CD4-positive, alpha-beta T cell treated with Interleukin-17A for 1 hour (primary cell): ENCODE measurements around the gene HIPK4.
"Not testable (repeated sequence)": the region's sequence is repeated elsewhere in the genome, so short reads cannot be mapped to it uniquely, and the experiment has no call there.

Experiments
- DNase-seq: peaks from one replicate; pipeline ENCODE4 v3.0.0-alpha.2; 2020

HIPK4 gene

GRCh38 chr19:40389404-40390083, 437 bp downstream of the HIPK4 start:
- DNase-seq = no peak

DNA sequence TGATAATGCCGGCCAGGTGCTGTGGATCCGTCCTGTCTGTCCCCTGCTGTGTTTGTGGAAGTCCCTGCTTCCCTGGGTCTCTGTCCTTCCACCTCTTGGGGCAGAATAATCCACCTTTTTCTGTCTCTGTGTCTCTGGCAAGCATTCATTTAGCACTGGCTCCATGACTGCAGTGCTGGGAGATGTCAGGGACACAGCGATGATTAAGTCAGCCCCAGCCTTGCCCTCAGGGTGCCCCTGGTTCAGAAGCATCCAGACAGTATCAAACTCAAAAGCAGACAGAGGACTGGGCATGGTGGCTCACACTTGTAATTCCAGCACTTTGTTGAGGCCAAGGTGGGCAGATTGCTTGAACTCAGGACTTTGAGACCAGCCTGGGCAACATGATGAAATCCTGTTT, 1.5 kb downstream of the HIPK4 start:
- no peak for DNase-seq

DNA sequence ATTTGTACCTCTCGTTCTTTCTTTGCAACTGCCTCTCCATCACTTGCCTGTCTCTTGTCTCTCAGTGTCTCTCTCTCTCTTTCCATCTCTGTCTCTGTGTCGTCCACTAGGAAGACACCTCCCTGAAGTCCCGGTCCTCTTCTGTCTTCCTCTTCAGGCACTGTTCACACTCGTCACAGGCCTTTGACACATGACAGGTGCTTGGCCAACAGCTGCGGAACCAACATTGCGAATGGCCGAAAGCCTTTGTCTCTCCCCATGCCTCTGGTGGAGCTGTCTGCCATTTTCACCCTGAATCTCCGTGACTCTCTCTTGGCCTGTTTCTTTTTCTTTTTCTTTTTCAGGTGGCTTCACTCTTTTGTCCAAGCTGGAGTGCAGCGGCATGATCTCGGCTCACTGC, 2.8 kb downstream of the HIPK4 start:
- no peak for DNase-seq

- no peak for DNase-seq
Measured at GRCh38 chr19:40383668-40384248, 6.2 kb downstream of the HIPK4 start.

DNA sequence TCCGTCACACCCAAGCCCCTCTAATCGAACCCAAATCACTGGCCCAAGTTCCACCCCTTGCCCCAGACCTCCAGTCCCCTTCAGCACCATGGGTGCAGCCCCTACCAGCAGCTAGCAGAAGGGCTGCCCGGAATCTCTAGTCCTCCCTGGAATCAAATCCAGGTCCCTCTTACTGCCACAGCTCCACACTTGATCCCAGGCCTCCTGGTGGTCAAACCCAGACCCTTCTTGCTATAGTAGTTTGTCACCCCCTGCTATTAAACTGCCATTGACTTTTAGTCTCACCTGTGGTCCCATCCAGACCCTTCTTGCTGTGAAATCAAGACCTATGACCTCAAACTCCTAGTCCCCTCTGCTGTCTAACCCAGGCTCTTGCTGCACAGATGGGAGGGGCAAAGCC, 8.7 kb downstream of the HIPK4 start:
- no peak for DNase-seq

- DNase-seq = no peak
Measured at GRCh38 chr19:40380199-40381037, 9.6 kb downstream of the HIPK4 start.

- DNase-seq = no peak
Measured at GRCh38 chr19:40379446-40380198, 10.4 kb downstream of the HIPK4 start.

GRCh38 chr19:40378509-40378908, 11.5 kb downstream of the HIPK4 start:
- no peak for DNase-seq

DNA sequence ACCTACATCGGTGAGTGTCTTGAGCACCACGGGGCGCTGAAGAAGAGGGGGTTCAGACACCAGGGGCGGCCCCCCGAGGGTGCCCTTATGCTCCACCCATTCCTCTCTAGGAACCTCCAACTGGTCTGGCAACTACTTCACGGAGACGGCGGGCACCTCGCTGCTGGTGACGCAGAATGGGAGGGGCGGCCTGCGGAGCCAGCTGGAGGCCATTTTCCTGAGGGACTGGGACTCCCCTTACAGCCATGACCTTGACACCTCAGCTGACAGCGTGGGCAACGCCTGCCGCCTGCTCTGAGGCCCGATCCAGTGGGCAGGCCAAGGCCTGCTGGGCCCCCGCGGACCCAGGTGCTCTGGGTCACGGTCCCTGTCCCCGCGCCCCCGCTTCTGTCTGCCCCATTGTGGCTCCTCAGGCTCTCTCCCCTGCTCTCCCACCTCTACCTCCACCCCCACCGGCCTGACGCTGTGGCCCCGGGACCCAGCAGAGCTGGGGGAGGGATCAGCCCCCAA, 12.1 kb downstream of the HIPK4 start:
- no peak for DNase-seq

DNA sequence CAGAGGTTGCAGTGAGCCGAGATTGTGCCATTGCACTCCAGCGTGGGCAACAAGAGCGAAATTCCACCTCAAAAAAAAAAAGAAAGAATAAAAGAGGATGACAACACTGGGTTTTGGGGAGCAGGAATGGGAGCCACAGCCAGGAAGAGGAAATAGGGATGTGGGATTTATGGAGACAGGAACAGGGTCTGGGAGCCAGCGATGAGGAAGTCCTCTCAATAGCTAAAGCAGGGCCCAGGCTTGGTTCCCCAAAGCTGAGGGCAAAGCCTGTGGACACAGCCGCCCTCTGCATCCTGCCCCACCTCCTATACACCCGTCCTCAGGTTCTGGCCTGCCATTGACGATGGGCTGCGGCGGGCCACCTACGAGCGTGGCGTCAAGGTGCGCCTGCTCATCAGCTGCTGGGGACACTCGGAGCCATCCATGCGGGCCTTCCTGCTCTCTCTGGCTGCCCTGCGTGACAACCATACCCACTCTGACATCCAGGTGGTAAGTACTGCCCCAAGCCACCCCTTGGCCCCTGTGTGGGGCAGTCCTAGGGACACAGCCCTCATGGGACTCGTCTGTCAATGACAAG, 13.6 kb downstream of the HIPK4 start:
- DNase-seq = no peak

DNA sequence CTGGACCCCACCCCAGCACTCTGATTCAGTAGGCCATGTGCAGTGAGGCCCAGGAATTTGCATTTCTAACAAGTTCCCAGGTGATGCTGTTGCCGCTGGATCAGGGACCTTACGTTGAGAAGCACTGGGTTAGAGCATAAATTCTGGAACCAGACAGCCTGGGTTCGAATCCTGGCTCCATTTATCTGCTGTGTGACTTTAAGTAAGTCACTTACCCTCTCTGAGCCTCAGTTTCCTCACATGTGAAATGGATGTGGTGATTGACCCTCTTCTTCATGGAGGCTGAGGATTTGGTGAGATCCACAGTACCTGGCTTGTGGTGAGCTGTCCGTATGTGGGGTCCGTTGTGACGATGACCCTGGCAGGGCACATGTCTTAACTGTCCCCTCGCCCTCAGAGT, 15.9 kb downstream of the HIPK4 start:
- DNase-seq = no peak

DNA sequence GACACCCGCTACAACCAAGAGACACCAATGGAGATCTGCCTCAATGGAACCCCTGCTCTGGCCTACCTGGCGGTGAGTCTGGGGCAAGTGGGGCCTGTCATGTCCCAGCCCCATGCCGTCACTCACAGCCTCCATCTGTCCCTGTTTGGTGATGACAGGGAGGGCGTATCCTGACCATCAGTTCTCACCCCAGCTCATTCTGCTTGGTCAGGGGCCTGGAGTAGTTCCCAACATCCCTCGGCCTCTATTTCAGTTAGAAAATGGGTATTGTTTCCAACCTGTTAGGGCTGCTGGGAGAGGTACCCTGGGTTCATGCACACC, 18.2 kb downstream of the HIPK4 start:
- no peak for DNase-seq

GRCh38 chr19:40370997-40371801, 18.8 kb downstream of the HIPK4 start:
- DNase-seq = no peak

DNA sequence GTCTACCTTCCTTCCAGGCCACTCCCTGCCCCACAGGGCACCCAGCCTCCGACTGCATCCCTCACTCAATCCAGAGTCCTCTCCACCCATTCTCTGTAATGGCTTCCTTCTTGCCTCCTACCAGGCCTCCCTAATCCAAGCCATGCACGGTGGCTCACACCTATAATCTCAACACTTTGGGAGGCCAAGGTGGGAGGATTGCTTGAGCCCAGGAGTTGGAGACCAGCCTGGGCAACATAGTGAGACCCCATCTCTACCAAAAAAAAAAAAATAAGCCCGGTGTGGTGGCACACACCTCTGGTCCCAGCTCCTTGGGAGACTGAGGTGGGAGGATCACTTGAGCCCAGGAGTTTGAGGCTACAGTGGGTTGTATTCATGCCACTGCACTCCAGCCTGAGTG, 19.7 kb downstream of the HIPK4 start:
- not testable (repeated sequence) for DNase-seq

DNA sequence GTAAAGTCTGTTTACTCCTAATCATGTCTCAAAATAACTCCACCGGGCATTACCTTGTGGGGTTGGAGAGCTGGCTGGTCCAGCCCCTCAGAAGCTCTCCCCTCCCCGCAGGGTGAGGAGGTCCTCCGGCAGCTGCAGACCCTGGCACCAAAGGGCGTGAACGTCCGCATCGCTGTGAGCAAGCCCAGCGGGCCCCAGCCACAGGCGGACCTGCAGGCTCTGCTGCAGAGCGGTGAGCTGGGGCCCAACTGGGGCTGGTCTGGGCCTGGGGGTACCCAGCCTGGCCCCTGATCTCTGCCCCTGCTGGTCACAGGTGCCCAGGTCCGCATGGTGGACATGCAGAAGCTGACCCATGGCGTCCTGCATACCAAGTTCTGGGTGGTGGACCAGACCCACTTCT, 20.2 kb downstream of the HIPK4 start:
- DNase-seq = no peak

DNA sequence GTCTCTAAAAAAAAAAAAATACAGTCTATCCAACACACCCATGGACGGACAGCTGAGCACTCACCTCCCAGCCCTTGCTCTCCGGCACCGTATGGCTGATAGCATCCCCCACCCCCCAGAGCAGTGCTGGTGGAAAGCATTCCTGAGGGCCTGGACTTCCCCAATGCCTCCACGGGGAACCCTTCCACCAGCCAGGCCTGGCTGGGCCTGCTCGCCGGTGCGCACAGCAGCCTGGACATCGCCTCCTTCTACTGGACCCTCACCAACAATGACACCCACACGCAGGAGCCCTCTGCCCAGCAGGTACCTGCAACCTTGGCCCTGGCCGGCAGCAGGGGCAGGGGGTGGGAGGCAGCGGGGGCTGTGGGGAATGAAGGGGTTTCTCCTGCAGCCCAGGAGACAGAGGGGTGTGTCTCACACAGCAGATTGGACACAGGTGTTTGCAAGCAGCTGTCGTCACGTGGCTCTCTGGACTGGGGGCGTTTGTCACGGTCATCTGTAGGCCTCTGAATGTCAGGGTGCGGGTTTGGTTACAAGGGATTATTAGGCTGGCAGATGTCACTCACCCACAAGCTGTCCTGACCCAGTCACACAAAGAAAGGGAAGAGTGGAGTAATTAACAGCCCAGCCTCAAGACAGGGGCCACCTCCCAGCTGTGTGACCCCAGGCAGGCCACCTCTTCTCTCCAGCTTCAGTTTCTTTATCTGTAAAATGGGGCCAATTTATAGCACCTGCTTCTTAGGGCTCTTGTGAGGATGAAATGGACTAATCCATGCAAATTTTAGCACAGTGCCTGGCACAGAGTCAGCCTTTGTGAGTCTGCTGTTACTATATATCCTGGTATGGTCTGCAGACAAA, 22.2 kb downstream of the HIPK4 start:
- DNase-seq = no peak

DNA sequence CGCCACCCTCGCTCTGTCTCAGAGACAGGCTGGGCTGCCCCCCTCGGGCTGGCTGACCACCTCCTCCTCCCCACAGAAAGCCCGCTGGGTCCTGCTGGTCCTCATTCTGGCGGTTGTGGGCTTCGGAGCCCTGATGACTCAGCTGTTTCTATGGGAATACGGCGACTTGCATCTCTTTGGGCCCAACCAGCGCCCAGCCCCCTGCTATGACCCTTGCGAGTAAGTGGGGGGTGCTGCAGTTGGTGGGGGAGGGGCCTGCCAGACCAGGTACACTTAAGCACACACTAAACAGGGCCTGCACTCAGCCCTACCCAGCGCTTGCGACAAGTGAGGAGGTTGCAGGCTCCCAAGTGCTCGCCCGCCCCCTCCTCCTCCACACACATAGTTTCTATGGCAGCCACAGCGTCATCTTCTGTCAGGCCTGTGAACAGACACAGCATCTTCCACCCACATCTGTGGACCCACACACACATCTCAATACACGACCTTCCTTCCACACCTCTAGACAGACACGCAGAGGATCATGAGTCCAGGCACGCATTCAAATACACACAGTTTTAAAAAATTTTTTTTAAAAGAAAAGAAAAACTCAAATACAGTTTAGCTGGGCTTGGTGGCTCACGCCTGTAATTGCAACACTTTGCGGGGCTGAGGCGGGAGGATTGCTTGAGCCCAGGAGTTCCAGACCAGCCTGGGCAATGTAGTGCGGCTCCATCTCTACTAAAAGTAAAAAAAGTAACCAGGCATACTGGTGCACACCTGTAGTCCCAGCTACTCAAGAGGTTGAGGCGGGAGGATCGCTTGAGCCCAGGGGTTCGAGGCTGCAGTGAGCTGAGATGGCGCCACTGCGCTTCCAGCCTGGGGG, 23.1 kb downstream of the HIPK4 start:
- no peak for DNase-seq

- DNase-seq = peak; percentile 40
Measured at GRCh38 chr19:40365613-40366401, 24.2 kb downstream of the HIPK4 start.

- DNase-seq = no peak
Measured at GRCh38 chr19:40365010-40365409, 25.0 kb downstream of the HIPK4 start.
